Measurements from ENCODE around the gene KIAA0753.

Gene KIAA0753

GRCh38 chr17:6669479-6670212 lies 29.1 kb upstream of the KIAA0753 start:
- H2AFZ ChIP-seq (ENCODE audit: low read length), result no peak overlapping the region
- H3K4me1 ChIP-seq (ENCODE audit: insufficient read depth, low read length, severe bottlenecking), result no peaks in the 10 kb centered on the region
- no peaks in the 10 kb centered on the region for H3K27me3 ChIP-seq (ENCODE audit: insufficient read depth, low read length)
- H3K9me3 ChIP-seq (ENCODE audit: low read length), result no peaks in the 10 kb centered on the region
- no peak overlapping the region for H3K4me3 ChIP-seq (ENCODE audit: low read depth, low read length, poor library complexity, severe bottlenecking)
- no peak overlapping the region for H3K9ac ChIP-seq (ENCODE audit: low read length)
- TF ChIP-seq CTCF (IDR thresholded peaks at IDR 0.05; ENCODE audit: low read length) (no peak), EZH2 (IDR thresholded peaks at IDR 0.05; ENCODE audit: borderline replicate concordance, low read length) (no peak)
- H3K9me2 ChIP-seq (ENCODE audit: low read depth, low read length), result no peaks in the 10 kb centered on the region
- no peaks in the 10 kb centered on the region for H3K79me2 ChIP-seq (ENCODE audit: insufficient read depth, low read length)
- H3K27ac ChIP-seq (ENCODE audit: low read depth, low read length, poor library complexity, severe bottlenecking), result no peak overlapping the region
- H3K36me3 ChIP-seq (ENCODE audit: insufficient read depth, low read length), result 0 out of 2 replicates have a peak, but pooled peaks cover 4% of the 10 kb centered on the region
- no peak overlapping the region for H3K4me2 ChIP-seq (ENCODE audit: low read length)
- H4K20me1 ChIP-seq (ENCODE audit: insufficient read depth, low read length), result no peaks in the 10 kb centered on the region
- no peaks in the 10 kb centered on the region for H3F3A ChIP-seq (ENCODE audit: insufficient read depth, low read length)

DNA sequence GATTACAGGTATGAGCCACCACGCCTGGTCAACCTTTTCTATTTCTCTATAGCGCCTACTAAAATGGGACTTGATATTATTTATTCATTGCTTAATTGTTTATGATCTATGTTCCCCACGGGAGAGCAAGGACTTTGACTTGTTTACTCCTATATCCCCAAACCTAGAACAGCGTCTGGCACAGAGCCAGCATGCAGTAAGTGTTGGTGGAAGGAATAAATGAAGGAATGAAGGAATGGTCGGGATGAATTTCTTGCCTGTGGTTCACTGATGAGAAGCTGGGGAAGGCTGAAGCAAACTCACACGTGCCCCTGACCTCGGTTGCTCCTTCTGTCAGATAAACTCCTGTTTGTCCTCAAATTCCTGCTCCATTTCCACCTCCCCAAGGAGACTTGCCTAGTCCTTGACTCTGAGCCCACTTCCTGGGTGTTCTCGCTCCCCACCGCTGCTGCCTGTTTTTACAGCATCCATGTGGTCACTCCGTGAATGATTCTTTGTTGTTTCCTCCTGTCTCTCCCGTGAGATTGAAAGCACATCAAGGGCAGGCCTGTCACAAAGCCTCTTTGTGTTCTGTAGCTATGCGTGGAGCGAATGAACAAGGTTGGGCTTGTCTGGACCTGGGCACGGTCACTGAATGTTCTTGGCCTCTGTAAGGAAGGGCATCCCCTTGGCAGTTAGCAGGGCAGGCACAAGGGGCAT lies 28.4 kb upstream of the KIAA0753 start:
- Histone ChIP-seq H4K20me1 (ENCODE audit: insufficient read depth, low read length) (no peaks in the 10 kb centered on the region), H3K4me1 (ENCODE audit: insufficient read depth, low read length, severe bottlenecking) (no peaks in the 10 kb centered on the region), H3K36me3 (ENCODE audit: insufficient read depth, low read length) (0 out of 2 replicates have a peak, but pooled peaks cover 4% of the 10 kb centered on the region), H3K4me3 (ENCODE audit: low read depth, low read length, poor library complexity, severe bottlenecking) (no peak overlapping the region), H3K27ac (ENCODE audit: low read depth, low read length, poor library complexity, severe bottlenecking) (no peak overlapping the region), H3F3A (ENCODE audit: insufficient read depth, low read length) (no peaks in the 10 kb centered on the region), H3K9me2 (ENCODE audit: low read depth, low read length) (no peaks in the 10 kb centered on the region), H3K79me2 (ENCODE audit: insufficient read depth, low read length) (no peaks in the 10 kb centered on the region), H3K9ac (ENCODE audit: low read length) (no peak overlapping the region), H3K4me2 (ENCODE audit: low read length) (no peak overlapping the region), H3K27me3 (ENCODE audit: insufficient read depth, low read length) (no peaks in the 10 kb centered on the region), H3K9me3 (ENCODE audit: low read length) (no peaks in the 10 kb centered on the region), H2AFZ (ENCODE audit: low read length) (no peak overlapping the region)
- no peak for TF ChIP-seq CTCF (IDR thresholded peaks at IDR 0.05; ENCODE audit: low read length)
- TF ChIP-seq EZH2 (IDR thresholded peaks at IDR 0.05; ENCODE audit: borderline replicate concordance, low read length), result no peak

DNA sequence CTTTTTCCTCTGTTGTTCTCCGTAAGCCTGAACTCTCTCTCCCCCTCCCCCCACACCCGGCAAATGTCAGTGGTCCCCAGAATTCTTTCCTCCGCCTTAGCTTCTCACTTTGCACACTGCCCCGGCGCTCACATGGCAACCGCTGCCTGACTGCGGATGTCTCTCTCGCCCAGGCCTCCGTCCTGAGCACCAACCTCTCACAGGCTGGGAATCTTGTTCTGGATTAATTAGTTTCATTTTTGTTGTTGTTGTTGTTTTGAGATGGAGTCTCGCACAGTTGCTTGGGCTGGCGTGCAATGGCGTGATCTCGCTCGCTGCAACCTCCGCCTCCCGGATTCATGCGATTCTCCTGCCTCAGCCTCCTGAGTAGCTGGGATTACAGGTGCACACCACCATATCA lies 27.7 kb upstream of the KIAA0753 start:
- no peaks in the 10 kb centered on the region for H3F3A ChIP-seq (ENCODE audit: insufficient read depth, low read length)
- H3K27me3 ChIP-seq (ENCODE audit: insufficient read depth, low read length), result no peaks in the 10 kb centered on the region
- H2AFZ ChIP-seq (ENCODE audit: low read length), result no peak overlapping the region
- no peaks in the 10 kb centered on the region for H3K79me2 ChIP-seq (ENCODE audit: insufficient read depth, low read length)
- H3K4me3 ChIP-seq (ENCODE audit: low read depth, low read length, poor library complexity, severe bottlenecking), result no peak overlapping the region
- no peaks in the 10 kb centered on the region for H3K9me2 ChIP-seq (ENCODE audit: low read depth, low read length)
- 0 out of 2 replicates have a peak, but pooled peaks cover 4% of the 10 kb centered on the region for H3K36me3 ChIP-seq (ENCODE audit: insufficient read depth, low read length)
- H4K20me1 ChIP-seq (ENCODE audit: insufficient read depth, low read length), result no peaks in the 10 kb centered on the region
- TF ChIP-seq CTCF (IDR thresholded peaks at IDR 0.05; ENCODE audit: low read length), result no peak
- H3K9ac ChIP-seq (ENCODE audit: low read length), result no peak overlapping the region
- H3K4me2 ChIP-seq (ENCODE audit: low read length), result no peak overlapping the region
- no peaks in the 10 kb centered on the region for H3K9me3 ChIP-seq (ENCODE audit: low read length)
- H3K27ac ChIP-seq (ENCODE audit: low read depth, low read length, poor library complexity, severe bottlenecking), result no peak overlapping the region
- no peaks in the 10 kb centered on the region for H3K4me1 ChIP-seq (ENCODE audit: insufficient read depth, low read length, severe bottlenecking)
